MM.1S (cell line): Measurements from ENCODE around the gene CX3CL1.

Source experiments
- DNase-seq: peaks from one replicate; pipeline ENCODE4 v3.0.0-alpha.2; 2015
- H2AFZ ChIP-seq: fragments of 300-600 bp; sonication (generic); 2 replicates; pipeline ENCODE4 v1.6.0; 2016; ENCODE audit warnings: antibody characterized with exemption, low read length
- H3F3A ChIP-seq: fragments of 300-600 bp; sonication (generic); 2 replicates; pipeline ENCODE4 v1.6.1; 2016; ENCODE audit warnings: mild to moderate bottlenecking, antibody characterized with exemption, low read length, moderate library complexity, mixed read lengths; ENCODE audit not compliant: insufficient read depth
- H3K27ac ChIP-seq: fragments of 300-600 bp; sonication (generic); 2 replicates; pipeline ENCODE4 v1.5.1; 2016; ENCODE audit warnings: mild to moderate bottlenecking, low read length
- H3K27me3 ChIP-seq: fragments of 300-600 bp; sonication (generic); replicated peaks from 2 replicates; pipeline ENCODE4 v1.6.0; 2016; ENCODE audit warnings: low read length; ENCODE audit not compliant: insufficient read depth
- H3K36me3 ChIP-seq: fragments of 300-600 bp; sonication (generic); replicated peaks from 2 replicates; pipeline ENCODE4 v1.6.1; 2016; ENCODE audit warnings: mild to moderate bottlenecking, low read length, mixed read lengths; ENCODE audit not compliant: insufficient read depth
- H3K4me1 ChIP-seq: fragments of 300-600 bp; sonication (generic); 2 replicates; pipeline ENCODE4 v1.6.1; 2016; ENCODE audit warnings: low read length, mixed read lengths
- H3K4me2 ChIP-seq: fragments of 300-600 bp; sonication (generic); 2 replicates; pipeline ENCODE4 v1.6.0; 2016; ENCODE audit warnings: low read depth, low read length
- H3K4me3 ChIP-seq: fragments of 300-600 bp; sonication (generic); 2 replicates; pipeline ENCODE4 v1.5.1; 2016; ENCODE audit warnings: low read length, mixed read lengths
- H3K79me2 ChIP-seq: fragments of 300-600 bp; sonication (generic); 2 replicates; pipeline ENCODE4 v1.6.1; 2016; ENCODE audit warnings: mixed run types, low read length, mixed read lengths
- H3K9ac ChIP-seq: fragments of 300-600 bp; sonication (generic); 2 replicates; pipeline ENCODE4 v1.6.1; 2016; ENCODE audit warnings: low read length, mixed read lengths
- H3K9me2 ChIP-seq: fragments of 300-600 bp; sonication (generic); replicated peaks from 2 replicates; pipeline ENCODE4 v1.6.1; 2016; ENCODE audit warnings: mild to moderate bottlenecking, low read length, mixed read lengths; ENCODE audit not compliant: insufficient read depth
- H3K9me3 ChIP-seq: fragments of 300-600 bp; sonication (generic); replicated peaks from 2 replicates; pipeline ENCODE4 v1.6.1; 2016; ENCODE audit warnings: mild to moderate bottlenecking, low read length, mixed read lengths; ENCODE audit not compliant: insufficient read depth
- H4K20me1 ChIP-seq: fragments of 300-600 bp; sonication (generic); 2 replicates; pipeline ENCODE4 v1.6.1; 2016; ENCODE audit warnings: mild to moderate bottlenecking, low read length, moderate library complexity, mixed read lengths; ENCODE audit not compliant: insufficient read depth
- CTCF ChIP-seq: fragments of 300-600 bp; sonication (generic); IDR thresholded peaks from 2 replicates; pipeline ENCODE4 v1.5.1; 2016; ENCODE audit warnings: antibody characterized with exemption, low read length, mixed read lengths
- EZH2 ChIP-seq: fragments of 300-600 bp; sonication (generic); optimal IDR thresholded peaks from 2 replicates; pipeline ENCODE3; 2017; ENCODE audit warnings: low read depth, mild to moderate bottlenecking, antibody characterized with exemption, low read length, mixed read lengths
- EZH2phosphoT487 ChIP-seq: fragments of 300-600 bp; sonication (generic); IDR thresholded peaks from 2 replicates; pipeline ENCODE4 v1.6.1; 2018; ENCODE audit warnings: antibody characterized with exemption, low read length

Gene CX3CL1

GRCh38 chr16:57347858-57348257 lies 24.4 kb upstream of the CX3CL1 start:
- TF ChIP-seq EZH2phosphoT487 (no peak), CTCF (no peak), EZH2 (no peak)
- Histone ChIP-seq H3K36me3 (no peaks in the 10 kb centered on the region), H3K9me3 (no peaks in the 10 kb centered on the region), H3K9ac (no peak overlapping the region), H2AFZ (no peak overlapping the region), H3K9me2 (no peaks in the 10 kb centered on the region), H3K4me2 (no peak overlapping the region), H3K4me1 (no peaks in the 10 kb centered on the region), H3F3A (no peaks in the 10 kb centered on the region), H3K27me3 (no peaks in the 10 kb centered on the region), H3K79me2 (no peaks in the 10 kb centered on the region), H3K4me3 (no peak overlapping the region), H3K27ac (no peak overlapping the region), H4K20me1 (no peaks in the 10 kb centered on the region)
- DNase-seq: no peak

DNA sequence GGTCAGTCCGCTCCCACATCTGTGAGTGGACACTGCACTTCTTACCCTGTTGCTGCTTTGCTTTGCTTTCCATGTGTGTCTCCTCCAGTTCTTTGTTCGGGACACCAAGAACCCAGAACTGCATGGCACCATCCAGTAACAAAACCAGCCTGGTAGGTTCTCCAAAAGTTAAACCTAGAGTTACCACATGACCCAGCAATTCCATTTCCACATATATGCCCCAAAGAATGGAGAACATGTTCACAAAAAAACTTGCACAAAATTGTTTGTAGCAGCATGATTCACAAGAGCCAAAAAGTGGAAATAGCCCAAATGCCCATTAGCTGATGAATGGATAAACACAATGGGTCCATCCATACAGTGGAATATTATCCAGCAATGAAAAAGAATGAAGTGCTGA lies 24.0 kb upstream of the CX3CL1 start:
- no peaks in the 10 kb centered on the region for H3K36me3 ChIP-seq
- no peaks in the 10 kb centered on the region for H3K27me3 ChIP-seq
- no peak overlapping the region for H3K27ac ChIP-seq

DNA sequence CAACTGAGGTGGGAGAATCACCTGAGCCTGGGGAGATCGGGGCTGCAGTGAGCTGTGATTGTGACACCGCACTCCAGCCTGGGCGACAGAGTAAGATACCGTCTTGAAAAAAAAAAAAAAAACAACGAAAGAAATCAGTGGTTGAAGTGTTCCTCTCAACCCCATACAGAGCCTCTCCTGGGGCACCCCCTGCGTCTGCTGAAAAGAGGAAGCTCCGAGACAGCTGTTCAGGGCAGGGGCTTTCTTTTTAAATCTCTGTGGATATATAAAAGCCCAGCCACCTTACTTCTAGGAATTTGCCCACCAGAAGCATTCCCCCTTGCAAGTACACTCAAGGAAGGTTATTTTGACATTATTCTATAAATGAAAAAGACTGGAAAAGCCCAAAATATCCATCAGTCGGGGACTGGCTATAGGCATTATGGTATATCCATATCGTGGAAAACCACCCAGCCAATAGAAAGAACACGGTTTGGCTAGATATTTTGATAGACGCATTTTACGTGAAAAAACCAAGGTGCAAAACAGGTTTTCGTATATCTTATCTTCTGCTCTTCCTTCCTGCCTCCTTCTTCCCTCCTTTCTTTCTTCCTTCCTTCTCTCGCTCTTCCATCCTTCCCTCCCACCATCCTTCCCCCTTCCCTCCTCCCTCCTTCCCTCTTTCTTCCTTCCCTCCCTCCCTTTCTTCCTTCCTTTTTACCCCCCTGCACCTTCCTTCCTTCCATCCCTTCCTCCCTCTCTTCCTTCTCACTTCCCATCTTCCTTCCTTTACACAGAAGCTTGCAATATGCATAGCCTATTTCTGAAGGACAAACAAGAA lies 22.9 kb upstream of the CX3CL1 start:
- Histone ChIP-seq H2AFZ (no peak overlapping the region), H3K4me1 (no peaks in the 10 kb centered on the region), H4K20me1 (no peaks in the 10 kb centered on the region), H3K9ac (no peak overlapping the region), H3K36me3 (no peaks in the 10 kb centered on the region), H3K9me3 (no peaks in the 10 kb centered on the region), H3K79me2 (no peaks in the 10 kb centered on the region), H3K27me3 (no peaks in the 10 kb centered on the region), H3K27ac (no peak overlapping the region), H3K4me2 (0 out of 2 replicates have a peak overlapping the region, but pooled peaks have one; percentile 8), H3K4me3 (no peak overlapping the region), H3K9me2 (no peaks in the 10 kb centered on the region), H3F3A (no peaks in the 10 kb centered on the region)
- no peak for DNase-seq
- TF ChIP-seq EZH2: no peak
- no peak for TF ChIP-seq CTCF
- no peak for TF ChIP-seq EZH2phosphoT487

More for the DNA sequence above, 24.0 kb upstream of the CX3CL1 start:
- H3K4me1 ChIP-seq: no peaks in the 10 kb centered on the region
- no peak for DNase-seq
- no peak overlapping the region for H3K4me3 ChIP-seq
- H2AFZ ChIP-seq: no peak overlapping the region
- no peaks in the 10 kb centered on the region for H3K9me2 ChIP-seq
- H3F3A ChIP-seq: no peaks in the 10 kb centered on the region
- H3K9me3 ChIP-seq: no peaks in the 10 kb centered on the region
- no peak overlapping the region for H3K9ac ChIP-seq
- H3K79me2 ChIP-seq: no peaks in the 10 kb centered on the region
- TF ChIP-seq EZH2phosphoT487: no peak
- TF ChIP-seq EZH2: no peak
- H3K4me2 ChIP-seq: no peak overlapping the region
- H4K20me1 ChIP-seq: no peaks in the 10 kb centered on the region

DNA sequence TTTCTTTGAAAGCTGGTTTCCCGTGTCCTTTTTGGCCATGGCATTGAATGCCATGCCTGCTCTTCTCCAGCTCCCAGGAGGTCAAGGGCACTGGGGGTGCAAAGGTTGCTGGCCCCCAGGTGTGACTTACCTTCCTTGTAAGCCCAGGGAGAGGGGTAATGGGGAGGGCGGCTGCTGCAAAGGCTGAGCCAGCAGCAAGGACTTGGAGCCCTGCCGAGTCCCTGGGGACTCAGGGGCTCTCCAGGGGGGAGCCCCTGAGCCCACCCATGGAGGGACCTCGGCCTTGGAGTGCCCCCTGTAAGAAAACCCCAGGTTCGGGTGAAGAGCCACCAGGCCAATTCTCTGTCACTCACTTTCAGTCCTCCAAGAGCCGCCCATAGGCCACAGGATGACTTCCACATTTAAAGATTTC lies 19.6 kb upstream of the CX3CL1 start:
- TF ChIP-seq EZH2 (no peak), CTCF (no peak), EZH2phosphoT487 (no peak)

More for the DNA sequence above, 19.6 kb upstream of the CX3CL1 start:
- no peaks in the 10 kb centered on the region for H3K9me3 ChIP-seq
- no peaks in the 10 kb centered on the region for H3K79me2 ChIP-seq
- DNase-seq: no peak
- no peaks in the 10 kb centered on the region for H3K9me2 ChIP-seq
- H3K4me2 ChIP-seq: no peak overlapping the region
- no peaks in the 10 kb centered on the region for H3K27me3 ChIP-seq
- no peaks in the 10 kb centered on the region for H4K20me1 ChIP-seq
- H3K4me1 ChIP-seq: no peaks in the 10 kb centered on the region
- H2AFZ ChIP-seq: no peak overlapping the region
- H3K27ac ChIP-seq: no peak overlapping the region
- no peaks in the 10 kb centered on the region for H3F3A ChIP-seq
- no peaks in the 10 kb centered on the region for H3K36me3 ChIP-seq
- no peak overlapping the region for H3K9ac ChIP-seq
- H3K4me3 ChIP-seq: no peak overlapping the region
